Calu3 (cell line): ENCODE data around the gene SAMD4A. TPM values are rescaled to one million over a fixed set of nuclear protein-coding genes. Genes with fewer than 3 reads are reported as not detected.

Experiments used
- BruUV-seq: library from RNA; stranded (reverse); fragments of 400-500 nt; replicated peaks from 2 replicates; lab custom pipeline; 2021; lab: Mats Ljungman, UMichigan
- CTCF ChIA-PET: fragments of 300-600 bp; sonication (Branson Sonifier 250); formaldehyde crosslinking; loops from one replicate; lab custom pipeline; 2022; ENCODE audit warnings: antibody characterized with exemption; lab: Charles Lee
- DNase-seq: peaks from one replicate; pipeline ENCODE4 v3.0.0; 2022
- H3K27ac Mint-ChIP-seq: one replicate; pipeline ENCODE4 v1.8.0; 2022; ENCODE audit warnings: mixed read lengths; ENCODE audit not compliant: unreplicated experiment
- H3K27me3 Mint-ChIP-seq: one replicate; pipeline ENCODE4 v1.8.0; 2022; ENCODE audit warnings: mixed read lengths; ENCODE audit not compliant: unreplicated experiment
- H3K36me3 Mint-ChIP-seq: one replicate; pipeline ENCODE4 v1.8.0; 2022; ENCODE audit warnings: mild to moderate bottlenecking, moderate library complexity, mixed read lengths; ENCODE audit not compliant: insufficient read depth, unreplicated experiment
- H3K4me1 Mint-ChIP-seq: one replicate; pipeline ENCODE4 v1.8.0; 2022; ENCODE audit warnings: mild to moderate bottlenecking, low read depth, mixed read lengths; ENCODE audit not compliant: unreplicated experiment
- H3K4me3 Mint-ChIP-seq: one replicate; pipeline ENCODE4 v1.8.0; 2022; ENCODE audit warnings: mild to moderate bottlenecking, low read depth, moderate library complexity, mixed read lengths; ENCODE audit not compliant: unreplicated experiment
- H3K9me3 Mint-ChIP-seq: one replicate; pipeline ENCODE4 v1.8.0; 2022; ENCODE audit warnings: low read depth, mixed read lengths; ENCODE audit not compliant: unreplicated experiment
- CTCF ChIP-seq: fragments of 200-600 bp; IDR thresholded peaks from one replicate; pipeline ENCODE4 v1.8.0; 2022; ENCODE audit warnings: antibody characterized with exemption; ENCODE audit not compliant: unreplicated experiment
- intact Hi-C: fragments of 100-400 bp; cut with micrococcal nuclease; formaldehyde crosslinking; loops from one replicate; pipeline ENCODE4 v1.10.0; 2022; ENCODE audit not compliant: unreplicated experiment
- total RNA-seq: library from RNA; stranded (reverse); gene quantifications from 2 replicates; pipeline ENCODE4 v1.2.3, GENCODE V29; 2022

Gene SAMD4A
- total RNA-seq, 1 experiment from 2014 or later: 14.4 TPM

GRCh38 chr14:54784657-54785056, 217.7 kb downstream of the SAMD4A start:
- Mint-ChIP-seq H3K27ac (no peak overlapping the region), H3K36me3 (no peaks in the 10 kb centered on the region), H3K27me3 (no peaks in the 10 kb centered on the region), H3K4me3 (no peak overlapping the region), H3K9me3 (no peaks in the 10 kb centered on the region), H3K4me1 (no peaks in the 10 kb centered on the region)
- BruUV-seq: no TSS peak
- TF ChIP-seq CTCF: no peak
- intact Hi-C loops: no loop called here
- CTCF ChIA-PET: interaction anchor here (1.6 kb wide), 1 partner anchor 36 kb away, joined by 3 read pairs; no protein-coding TSS in a partner anchor
- DNase-seq: no peak

DNA sequence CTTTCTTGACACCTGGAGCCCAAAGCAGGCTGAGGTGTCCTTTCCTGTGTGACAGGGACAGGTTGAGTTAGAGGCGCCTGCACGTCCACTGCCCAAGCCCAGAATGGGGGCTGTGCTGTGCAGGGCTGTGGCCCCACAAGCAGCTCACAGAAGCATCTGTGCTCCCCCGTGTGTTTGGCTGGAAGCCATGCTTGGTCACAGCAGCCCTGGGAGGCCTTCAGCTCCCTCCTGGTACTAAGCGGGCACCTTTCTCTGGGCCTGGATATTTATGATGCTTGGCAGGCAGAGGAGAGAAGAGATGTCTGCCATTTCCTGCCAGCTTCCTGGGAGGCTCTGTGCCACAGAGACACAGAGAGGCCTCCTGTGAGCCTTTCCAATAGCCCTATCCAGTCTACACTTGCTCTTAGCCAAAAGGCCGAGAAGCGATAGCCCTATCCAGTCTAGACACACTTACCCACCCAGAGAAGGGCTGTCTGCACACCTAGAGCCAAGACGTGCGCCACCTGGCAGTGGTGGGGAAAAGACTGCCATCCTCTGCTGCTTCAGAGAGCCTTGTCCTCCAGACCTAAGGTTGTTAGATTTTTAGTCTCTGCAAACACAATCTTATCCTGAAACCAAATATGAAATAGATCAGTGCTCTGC, 218.3 kb downstream of the SAMD4A start:
- no peaks in the 10 kb centered on the region for H3K9me3 Mint-ChIP-seq
- no peaks in the 10 kb centered on the region for H3K27me3 Mint-ChIP-seq
- H3K36me3 Mint-ChIP-seq: no peaks in the 10 kb centered on the region
- H3K27ac Mint-ChIP-seq: no peak overlapping the region
- CTCF ChIA-PET: interaction anchor here (1.6 kb wide), 1 partner anchor 35 kb away, joined by 3 read pairs; no protein-coding TSS in a partner anchor
- no peak overlapping the region for H3K4me3 Mint-ChIP-seq
- no peaks in the 10 kb centered on the region for H3K4me1 Mint-ChIP-seq
- BruUV-seq: no TSS peak
- no peak for TF ChIP-seq CTCF
- intact Hi-C loops: no loop called here
- DNase-seq: no peak

- H3K4me3 Mint-ChIP-seq: no peak overlapping the region
Measured at GRCh38 chr14:54785778-54786770, 219.1 kb downstream of the SAMD4A start.

More at GRCh38 chr14:54785778-54786770, 219.1 kb downstream of the SAMD4A start:
- no peaks in the 10 kb centered on the region for H3K27me3 Mint-ChIP-seq
- no peaks in the 10 kb centered on the region for H3K36me3 Mint-ChIP-seq
- CTCF ChIA-PET: interaction anchor here (1.6 kb wide), 1 partner anchor 34 kb away, joined by 3 read pairs; no protein-coding TSS in a partner anchor
- no peak overlapping the region for H3K27ac Mint-ChIP-seq
- H3K9me3 Mint-ChIP-seq: no peaks in the 10 kb centered on the region
- H3K4me1 Mint-ChIP-seq: no peaks in the 10 kb centered on the region
- no peak for TF ChIP-seq CTCF
- BruUV-seq: no TSS peak
- DNase-seq: no peak
- intact Hi-C loops: no loop called here
